HG03097 (cell line): ENCODE measurements around the gene AIFM3.
"Not testable (repeated sequence)": the region's sequence is repeated elsewhere in the genome, so short reads cannot be mapped to it uniquely, and the experiment has no call there.

ENCODE experiments used
- ATAC-seq: cut with Tn5 transposase; IDR thresholded peaks from one replicate; pipeline ENCODE4 v1.9.1; 2021; ENCODE audit not compliant: unreplicated experiment, low FRiP score

AIFM3 gene

DNA sequence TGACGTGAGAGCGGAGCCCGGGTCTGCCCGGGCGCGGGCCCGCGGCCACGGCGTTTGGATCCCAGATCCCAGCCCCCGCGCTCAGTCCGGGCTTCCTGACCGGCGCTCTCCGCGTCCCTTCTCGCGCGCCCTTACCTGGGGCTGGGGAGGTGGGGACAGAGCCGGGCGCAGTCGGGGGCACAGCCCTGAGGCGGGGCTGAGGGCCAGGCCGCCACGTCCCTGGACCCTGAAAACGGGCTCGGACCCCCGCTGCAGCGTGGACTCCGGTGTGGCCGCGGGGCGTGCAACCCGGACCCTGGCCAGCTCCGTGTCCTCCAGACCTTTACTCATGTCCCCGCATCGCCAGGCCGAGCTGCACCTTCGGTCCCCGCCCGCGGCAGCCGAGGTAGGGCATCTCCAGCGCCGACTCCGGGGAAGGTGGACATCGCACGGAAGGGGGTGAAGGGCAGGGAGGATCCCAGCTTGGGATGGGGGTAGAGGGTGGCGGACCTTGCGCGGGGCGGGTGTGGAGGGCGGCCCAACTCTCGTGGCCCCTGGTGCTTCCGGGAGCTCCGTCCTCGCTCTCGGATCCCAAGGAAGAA lies 9.9 kb upstream of the AIFM3 start:
- no peak for ATAC-seq

DNA sequence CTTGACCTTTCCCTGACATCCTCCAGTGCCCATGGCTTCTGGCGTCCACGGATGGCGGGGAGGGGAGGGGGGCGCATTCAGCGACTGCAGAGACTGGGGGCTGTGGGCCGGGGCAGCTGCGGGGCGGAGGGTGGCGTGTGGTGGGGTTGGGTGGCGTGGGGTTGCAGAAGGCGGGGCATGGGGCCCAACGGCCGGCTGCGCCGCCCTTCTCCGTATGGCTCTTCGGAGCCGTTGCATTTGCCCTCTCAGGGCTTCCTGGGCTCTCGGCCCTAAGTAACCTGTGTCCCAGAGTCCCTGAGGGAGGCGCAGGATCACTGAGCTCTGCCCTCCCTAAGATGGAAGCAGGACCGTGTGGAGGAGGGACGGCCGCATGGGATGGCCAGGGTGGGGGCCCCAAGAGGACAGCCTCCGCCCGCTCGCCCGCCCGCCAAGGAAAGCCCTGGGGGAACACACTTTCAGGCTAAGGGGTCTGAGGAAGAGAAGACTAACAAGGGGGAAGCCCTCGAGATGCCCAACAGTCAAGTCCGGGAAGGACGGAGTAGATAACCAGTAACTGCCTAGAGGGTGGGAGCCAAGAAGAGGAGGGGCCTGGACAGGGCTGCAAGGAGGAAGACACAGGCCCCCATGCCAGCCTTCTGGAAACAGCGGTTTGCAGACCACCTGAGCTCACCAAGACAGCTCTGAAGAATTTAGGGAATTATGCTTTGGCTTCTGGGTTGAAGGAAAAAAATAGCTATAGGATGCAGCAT lies 9.2 kb upstream of the AIFM3 start:
- no peak for ATAC-seq

DNA sequence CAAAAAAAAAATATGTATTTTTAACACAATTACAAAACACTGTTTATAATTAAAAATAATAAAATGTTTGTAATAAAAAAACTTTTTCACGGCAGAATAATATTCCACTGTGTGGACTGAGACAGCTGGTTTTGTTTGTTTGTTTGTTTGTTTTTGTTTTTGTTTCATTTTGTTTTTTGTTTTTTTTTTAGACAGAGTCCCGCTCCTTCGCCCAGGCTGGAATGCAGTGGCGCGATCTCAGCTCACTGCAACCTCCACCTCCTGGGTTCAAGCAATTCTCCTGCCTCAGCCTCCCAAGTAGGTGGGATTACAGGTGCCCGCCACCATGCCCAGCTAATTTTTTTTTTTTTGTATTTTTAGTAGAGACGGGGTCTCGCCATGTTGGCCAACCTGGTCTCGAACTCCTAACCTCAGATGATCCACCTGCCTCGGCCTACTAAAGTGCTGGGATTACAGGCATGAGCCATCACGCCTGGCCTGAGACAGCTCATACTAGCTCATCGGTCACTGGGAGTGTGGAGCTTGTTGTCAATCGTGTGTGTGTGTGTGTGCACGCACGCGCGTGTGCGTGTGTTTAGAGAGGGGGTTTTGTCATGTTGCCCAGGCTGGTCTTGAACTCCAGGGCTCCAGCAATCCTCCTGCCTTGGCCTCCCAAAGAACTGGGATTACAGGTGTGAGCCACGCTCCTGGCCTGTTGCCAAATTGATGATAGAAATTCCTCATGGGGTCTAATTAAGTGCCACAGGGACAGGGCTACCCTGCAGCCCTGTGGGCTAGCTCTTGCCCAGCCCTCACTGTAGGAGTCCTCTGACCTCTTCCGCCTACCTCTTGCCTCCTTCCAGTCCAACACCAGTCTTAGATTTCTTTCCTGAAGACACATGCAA lies 7.2 kb upstream of the AIFM3 start:
- ATAC-seq: no peak

DNA sequence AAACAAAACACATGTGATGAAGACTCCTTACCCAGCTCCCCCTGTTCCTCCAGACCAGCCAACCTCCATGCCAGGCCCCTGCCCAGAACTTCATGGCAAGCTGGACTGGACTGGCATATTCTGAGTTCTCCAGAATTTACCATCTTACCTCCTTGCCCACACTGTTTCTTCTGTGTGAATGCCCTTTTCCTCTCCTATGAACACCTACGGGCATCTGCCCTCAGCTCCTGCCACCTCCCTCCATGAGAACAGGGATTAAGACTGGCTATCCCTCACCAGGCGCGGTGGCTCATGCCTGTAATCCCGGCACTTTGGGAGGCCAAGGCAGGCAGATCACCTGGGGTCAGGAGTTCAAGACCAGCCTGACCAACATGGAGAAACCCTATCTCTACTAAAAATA lies 6.4 kb upstream of the AIFM3 start:
- ATAC-seq: no peak

DNA sequence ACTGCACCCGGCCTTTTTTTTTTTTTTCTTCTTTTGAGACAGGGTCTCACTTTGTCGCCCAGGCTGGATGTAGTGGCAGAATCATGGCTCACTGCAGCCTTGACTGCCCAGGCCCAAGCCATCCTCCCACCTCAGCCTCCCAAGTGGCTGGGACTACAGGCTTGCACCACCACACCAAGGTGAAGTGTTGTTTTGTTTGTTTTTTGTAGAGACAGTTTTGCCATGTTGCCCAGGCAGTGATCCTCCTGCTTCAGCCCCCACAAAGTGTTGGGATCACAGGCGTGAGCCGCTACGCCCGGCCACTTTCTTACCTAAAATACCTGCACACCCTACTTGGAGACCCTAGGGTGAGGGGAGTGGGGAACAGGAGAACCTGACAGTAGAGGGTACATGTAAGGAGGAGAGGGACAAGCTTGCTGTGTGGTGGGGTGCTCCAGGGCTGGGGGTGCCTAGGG lies 4.5 kb upstream of the AIFM3 start:
- no peak for ATAC-seq

DNA sequence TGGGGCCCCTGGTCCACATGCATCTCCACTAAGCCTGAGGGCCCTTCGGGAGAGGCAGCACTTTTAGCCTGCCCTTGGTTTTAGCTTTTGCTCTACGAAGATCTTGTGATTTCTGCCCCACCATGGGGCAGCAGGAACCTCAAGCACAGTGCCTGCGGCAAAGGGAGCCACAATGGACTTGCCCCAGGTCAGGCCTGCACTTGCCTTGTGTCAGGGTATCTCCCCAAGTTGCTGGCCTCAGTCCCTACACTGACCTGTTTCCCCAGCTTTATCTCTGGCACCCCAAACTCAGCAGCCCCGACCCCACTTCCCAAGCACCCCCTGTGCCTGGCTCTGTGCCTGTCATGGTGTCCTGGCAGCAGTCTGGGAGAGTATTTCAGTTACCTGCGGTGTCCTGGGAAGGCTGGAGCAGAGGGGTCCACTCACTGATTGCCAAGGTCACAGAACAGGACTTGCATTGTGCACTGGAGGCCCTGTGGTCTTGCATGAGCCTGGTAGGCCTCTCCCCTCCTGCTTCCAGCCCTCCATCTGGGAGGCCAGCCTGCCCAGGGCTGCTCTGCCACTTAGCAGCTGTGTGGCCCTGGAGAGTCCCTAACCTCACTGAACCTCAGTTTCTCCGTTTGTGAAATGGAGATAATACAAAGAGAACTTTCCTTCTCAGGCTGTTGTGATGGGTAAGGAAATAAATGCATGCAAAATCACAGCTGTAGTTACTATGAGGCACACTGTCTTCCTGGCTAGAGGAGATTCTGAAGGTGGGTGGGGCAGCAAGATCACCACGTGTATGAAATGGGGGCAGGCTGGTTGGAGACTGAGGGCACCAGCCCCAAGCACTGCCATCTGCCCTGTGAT lies 3.6 kb upstream of the AIFM3 start:
- no peak for ATAC-seq

DNA sequence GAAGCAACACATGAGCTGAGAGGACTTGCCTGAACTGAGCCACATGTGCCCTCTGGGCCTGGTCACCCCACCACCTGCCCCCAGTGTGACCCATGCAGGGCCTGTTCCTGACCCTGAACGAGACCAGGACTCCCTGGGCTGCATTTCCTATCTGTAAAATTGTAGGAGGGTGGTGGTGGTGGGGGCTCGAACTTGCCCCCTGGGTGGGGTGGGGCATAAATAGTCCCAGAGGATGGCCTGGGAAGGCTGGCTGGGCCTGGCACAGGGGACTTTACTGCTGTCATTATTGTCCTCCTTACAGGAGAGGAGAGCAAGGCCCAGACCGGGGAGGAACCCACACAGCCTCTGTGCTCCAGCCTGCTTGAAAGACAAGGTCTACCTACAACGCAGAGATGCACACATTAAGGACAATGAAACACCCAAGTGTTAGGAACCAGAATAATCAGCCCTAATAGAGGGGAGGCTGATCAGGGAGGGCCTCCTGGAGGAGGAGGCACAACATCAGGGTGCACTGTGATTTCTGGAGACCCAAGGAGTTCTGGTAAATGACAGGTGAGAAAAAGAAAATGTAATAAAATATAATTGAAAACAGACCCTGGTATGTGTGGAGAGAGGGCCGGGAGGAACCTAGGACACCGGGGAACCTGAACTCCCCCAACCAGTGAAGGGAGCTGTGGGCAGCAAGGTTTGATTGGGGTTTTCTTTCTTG lies 2.8 kb upstream of the AIFM3 start:
- ATAC-seq: no peak

DNA sequence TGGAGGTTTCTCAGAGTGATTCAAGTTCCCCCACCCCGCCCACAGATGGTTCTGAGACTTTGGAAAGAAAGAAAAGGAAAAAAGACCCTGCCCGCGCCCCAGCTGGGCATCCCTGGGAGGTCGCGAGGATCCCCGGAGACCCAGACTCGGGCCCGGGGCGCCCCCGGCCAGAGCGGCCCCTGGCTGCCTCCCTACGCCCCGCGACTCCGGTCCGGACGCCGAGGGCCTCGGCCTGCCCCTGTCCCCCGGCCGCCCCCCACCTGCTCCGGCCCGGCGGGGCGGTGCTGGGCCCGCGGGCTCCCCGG lies 2.3 kb upstream of the AIFM3 start:
- no peak for ATAC-seq

DNA sequence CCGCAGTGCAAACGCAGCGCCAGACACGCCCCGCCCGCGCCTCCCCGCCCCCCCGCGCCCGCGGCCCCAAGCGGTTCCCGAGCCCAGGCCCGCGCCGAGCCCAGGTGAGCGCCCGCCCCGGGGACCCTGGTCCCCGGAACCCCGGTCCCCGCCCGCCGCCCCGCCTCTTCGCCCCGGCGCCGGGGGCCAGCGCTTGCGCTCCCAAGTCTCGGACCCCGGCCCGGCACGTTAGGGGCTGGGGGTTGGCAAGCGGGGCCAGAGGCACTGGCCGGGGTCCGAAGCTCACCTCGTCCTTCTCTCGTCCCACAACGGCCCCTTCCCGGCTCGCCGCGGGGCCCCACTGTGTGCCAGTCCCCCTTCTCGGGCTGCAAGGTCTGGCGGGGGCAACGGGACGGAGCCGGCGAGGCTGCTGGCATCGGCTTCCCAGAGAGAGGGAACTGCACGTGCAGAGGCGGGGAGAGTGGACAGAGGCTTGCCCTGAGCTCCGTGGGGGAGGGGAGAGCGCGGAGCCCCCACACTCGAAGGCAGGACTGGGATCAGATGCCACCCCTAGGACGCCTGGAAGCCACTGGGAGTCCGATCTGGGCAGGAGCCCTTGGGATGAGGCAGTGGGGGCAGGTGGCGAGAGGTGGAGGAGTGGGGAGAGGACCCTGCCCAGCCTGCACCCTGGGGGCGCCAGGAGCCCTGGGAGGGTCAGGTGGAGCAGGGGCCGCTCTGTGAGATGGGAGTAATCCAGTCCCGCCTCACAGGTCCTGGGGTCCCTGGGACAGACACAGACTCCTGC lies 1.8 kb upstream of the AIFM3 start:
- no peak for ATAC-seq

DNA sequence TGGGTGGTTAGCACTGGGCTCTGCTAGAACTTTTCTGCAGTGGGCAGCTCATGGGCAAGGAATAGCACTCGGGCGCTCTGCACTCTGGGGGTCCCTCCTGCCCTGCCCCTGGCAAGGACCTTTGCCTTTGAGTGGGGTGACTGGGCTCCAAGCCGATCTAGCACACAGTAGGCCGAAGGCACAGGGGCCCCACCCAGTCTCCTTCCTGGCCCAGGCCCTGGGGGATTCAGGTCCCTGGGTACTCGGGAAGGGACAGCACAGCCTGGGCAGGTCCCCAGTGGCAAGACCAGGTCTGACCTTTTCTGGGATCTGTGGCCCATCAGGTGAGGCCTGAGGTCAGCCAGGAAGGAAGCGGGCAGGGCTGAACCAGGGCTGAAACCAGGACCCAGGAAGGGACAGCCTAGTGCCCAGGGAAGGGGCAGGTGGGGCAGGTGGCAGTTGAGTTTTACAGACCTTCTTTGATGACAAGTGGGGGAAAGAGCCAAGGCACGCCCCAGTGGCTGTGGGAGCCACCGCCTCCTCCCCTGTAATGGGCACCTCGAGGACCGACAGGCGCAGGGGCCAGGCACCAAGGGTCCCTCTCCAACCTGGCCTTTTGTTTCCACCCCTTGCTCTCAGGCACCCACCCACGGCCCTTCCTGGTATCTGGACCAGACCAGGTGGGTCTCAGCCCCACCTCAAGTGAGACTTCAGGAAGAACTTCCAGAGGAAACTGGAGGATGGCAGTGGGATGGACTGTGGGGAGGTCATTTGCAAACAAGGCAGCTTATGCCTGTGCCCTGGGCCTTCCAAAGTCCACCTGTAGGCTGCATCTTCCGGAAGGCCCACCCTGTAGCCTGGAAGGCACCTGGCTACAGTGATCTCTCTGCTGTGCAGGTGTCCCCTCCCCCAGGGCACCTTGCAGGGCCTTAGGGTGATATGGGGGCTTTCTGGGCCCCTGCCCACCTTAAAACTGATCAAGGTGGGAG lies 883 bp upstream of the AIFM3 start:
- no peak for ATAC-seq

DNA sequence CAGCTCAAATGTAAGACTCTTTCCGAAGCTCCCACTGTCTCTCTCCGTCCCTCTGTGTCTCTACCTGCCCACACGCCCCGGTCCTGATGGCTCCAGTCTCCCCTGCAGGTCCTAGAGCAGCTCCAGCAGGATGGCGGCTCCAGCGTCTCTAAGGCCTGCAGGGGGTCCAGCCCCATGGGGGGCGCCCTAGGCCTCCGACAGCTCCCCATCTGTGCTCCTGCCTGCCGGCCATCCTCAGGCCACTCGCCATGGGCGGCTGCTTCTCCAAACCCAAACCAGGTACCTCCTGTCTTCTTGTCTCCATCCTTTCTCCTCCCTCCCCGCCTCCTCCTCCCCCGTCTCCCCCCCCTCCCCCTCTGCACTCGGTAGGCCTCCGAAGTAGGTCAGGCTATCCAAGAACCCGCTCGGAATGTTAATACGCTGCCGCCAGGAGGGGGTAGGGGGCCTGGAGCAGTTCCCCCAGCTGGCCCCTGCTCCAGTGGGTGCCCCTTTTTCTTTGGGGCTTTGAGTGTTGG lies 699 bp downstream of the AIFM3 start:
- no peak for ATAC-seq

DNA sequence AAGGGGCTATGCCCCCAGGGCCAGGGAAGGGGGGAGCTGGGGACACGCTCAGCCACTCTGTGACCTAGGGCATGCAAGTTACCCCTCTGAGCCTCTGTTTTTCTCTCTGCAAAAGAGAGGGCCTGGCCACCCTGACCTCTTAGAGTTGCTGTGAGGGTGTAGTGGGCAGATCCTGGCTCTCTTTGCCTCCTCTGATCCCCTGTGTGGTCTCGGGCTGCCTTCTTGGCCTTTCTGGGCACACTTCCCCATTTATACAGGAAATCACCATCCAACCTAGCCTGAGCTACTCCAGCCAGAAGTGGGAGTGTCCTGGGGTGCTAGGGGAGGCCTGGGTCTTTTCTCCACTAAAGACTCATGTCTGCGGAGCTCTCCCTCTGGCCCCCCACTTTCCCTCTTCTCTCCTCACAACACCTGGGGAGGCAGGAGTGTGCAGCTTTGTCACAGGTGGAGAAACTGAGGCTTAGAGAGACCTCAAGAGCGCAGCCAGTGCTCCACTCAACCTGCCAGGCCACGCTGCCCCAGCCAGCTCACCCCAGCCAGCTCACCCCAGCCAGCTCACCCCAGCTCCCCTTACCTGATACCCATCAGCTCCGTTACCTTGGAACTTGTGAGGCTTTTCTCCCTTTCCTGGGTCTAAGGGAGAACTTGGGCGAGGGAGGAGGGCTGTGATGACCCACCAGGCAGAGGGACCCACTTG lies 1.4 kb downstream of the AIFM3 start:
- no peak for ATAC-seq

DNA sequence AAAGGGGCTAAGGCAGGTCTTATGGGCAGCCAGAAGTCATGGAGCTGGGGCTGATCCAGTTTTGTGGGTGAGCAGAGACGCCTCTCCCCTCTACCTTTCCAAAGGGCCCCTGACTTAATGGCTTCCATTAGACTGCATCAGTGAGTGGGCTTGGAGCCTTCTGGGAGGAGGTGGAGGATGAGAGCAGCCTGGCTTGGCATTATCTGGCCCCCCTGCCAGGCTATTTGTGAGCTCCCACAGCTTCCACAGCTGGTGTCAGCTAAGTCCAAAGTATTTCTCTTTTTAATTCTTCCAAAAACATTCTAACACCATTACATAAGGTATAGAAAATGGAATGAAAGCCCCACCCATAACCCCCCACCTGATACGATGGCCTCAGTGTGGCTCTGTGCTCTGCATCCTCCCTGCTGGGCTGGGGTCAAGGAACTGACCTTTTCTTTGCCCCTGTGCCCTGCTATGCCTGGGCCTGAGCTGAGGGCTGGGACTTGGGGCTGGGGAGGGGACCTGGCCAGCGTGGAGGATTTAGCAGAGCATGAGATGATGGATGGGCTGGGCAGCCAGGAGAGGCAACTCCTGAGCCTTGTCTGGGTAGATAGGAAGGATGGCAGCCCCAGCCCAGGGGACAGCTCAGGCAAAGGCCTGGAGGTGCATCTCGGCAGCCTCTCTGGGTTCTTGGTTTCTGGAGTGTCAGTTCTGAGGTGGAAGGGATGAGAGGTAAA lies 4.0 kb downstream of the AIFM3 start:
- no peak for ATAC-seq

DNA sequence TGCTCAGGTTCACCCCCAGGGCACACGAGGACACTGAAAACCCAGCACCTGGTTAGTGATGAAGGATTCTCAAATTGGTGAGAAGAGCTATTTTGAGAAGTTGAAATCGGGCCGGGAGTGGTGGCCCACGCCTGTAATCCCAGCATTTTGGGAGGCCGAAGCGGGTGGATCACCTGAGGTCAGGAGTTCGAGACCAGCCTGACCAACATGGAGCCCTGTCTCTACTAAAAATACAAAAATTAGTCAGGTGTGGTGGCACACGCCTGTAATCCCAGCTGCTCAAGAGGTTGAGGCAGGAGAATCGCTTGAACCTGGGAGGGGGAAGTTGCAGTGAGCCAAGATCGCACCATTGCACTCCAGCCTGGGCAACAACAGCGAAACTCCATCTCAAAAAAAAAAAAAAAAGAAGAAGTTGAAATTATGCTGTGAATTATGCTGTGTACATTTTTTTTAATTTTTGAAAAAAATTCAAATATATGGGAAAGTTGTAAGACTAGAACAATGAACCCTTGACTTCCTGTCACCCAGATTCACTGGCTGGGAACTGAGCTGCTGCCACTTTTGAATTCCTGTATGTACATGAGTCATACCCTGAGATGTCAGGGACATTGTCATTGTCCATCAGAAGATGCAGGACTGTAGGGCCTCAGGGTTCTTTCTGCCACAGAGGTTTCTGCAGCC lies 5.1 kb downstream of the AIFM3 start:
- not testable (repeated sequence) for ATAC-seq

DNA sequence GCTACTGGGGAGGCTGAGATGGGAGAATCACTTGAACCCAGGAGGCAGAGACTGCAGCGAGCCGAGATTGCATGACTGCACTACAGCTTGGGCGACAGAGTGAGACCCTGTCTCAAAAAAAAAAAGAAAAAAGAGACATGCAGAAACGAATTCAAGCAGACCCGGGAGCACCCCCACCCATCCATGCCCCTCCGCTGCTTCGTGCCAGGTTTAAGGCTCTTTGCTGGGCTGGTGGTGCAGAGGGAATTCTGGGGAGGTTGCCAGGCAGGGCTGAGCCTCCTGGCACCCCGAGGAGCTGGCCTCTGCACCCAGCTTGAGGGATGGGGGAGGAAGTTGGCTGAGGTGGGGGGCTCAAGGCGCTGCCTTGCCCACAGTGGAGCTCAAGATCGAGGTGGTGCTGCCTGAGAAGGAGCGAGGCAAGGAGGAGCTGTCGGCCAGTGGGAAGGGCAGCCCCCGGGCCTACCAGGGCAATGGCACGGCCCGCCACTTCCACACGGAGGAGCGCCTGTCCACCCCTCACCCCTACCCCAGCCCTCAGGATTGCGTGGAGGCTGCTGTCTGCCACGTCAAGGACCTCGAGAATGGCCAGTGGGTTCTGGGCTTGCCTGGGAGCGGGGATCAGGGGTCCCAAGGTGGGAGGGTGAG lies 6.0 kb downstream of the AIFM3 start:
- no peak for ATAC-seq
